ENCODE data around the gene WDR3. TPM values are rescaled to one million over a fixed set of nuclear protein-coding genes. Genes with fewer than 3 reads are reported as not detected.
A peak's percentile ranks its signal among the peaks of the same experiment; 100 is the strongest.

Gene WDR3
- total RNA-seq, 1 donor from 2014 or later = 29.7 TPM

DNA sequence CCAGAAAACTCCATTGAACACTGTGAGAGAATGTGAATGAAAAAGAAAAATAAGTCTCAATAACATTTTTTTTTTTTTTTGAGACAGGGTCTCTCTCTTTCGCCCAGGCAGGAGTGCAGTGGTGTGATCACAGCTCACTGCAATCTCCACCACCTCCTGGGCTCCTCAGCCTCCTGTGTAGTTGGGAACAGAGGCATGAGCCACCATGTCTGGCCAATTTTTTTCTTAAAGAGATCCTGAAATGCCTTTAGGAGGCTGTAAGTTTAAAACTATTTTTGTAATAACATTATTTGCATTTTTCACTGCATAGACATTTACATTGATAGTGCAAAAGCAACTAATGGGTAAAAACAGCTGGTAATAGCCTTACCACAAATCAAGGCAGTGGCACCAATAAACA is 35.5 kb upstream of the WDR3 start:
- TF ChIP-seq, protein P1, sequence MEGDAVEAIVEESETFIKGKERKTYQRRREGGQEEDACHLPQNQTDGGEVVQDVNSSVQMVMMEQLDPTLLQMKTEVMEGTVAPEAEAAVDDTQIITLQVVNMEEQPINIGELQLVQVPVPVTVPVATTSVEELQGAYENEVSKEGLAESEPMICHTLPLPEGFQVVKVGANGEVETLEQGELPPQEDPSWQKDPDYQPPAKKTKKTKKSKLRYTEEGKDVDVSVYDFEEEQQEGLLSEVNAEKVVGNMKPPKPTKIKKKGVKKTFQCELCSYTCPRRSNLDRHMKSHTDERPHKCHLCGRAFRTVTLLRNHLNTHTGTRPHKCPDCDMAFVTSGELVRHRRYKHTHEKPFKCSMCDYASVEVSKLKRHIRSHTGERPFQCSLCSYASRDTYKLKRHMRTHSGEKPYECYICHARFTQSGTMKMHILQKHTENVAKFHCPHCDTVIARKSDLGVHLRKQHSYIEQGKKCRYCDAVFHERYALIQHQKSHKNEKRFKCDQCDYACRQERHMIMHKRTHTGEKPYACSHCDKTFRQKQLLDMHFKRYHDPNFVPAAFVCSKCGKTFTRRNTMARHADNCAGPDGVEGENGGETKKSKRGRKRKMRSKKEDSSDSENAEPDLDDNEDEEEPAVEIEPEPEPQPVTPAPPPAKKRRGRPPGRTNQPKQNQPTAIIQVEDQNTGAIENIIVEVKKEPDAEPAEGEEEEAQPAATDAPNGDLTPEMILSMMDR (IDR thresholded peaks at IDR 0.05; ENCODE audit: unreplicated experiment) = no peak
- H3K27me3 Mint-ChIP-seq (ENCODE audit: low read depth) = no peaks in the 10 kb centered on the region
- H3K9me3 Mint-ChIP-seq = no peaks in the 10 kb centered on the region

DNA sequence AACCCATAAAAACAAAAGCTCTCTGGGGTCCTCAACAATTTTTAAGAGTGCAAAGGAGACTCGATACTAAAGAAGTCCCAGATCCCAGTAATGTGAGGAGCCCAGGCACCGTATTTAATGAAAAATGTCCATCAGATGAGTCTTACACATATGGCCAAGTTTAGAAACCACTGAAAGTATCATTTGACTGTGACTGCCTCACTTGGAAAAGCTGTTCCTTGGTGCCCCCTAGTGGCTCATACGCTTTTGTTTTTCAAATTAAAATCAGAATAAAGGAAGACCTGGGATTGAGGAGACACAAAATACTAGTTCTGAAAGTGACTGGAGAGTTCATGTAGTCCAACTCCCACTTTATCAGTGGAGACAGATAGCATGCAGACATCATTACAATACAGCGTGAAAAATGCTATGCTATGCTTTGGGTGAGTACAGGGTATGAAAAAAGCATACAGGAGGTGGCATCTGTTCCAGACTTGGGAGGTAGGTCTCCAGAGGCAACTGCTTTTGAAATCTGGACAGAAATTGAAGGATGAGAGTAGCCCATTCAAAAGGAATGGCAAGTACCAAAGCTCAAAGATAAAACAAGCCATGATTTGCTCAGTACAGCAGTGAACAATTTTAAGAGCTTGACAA is 33.9 kb upstream of the WDR3 start:
- no peak overlapping the region for H3K27ac Mint-ChIP-seq

More for the DNA sequence above, 35.5 kb upstream of the WDR3 start:
- H3K4me3 Mint-ChIP-seq = no peak overlapping the region
- H3K4me1 Mint-ChIP-seq = no peaks in the 10 kb centered on the region
- DNase-seq (ENCODE audit: low spot score in 2 of 2, unreplicated experiment in 2 of 2) = no peak
- peaks cover 7% of the 10 kb centered on the region for H3K36me3 Mint-ChIP-seq
- no peak overlapping the region for H3K27ac Mint-ChIP-seq

DNA sequence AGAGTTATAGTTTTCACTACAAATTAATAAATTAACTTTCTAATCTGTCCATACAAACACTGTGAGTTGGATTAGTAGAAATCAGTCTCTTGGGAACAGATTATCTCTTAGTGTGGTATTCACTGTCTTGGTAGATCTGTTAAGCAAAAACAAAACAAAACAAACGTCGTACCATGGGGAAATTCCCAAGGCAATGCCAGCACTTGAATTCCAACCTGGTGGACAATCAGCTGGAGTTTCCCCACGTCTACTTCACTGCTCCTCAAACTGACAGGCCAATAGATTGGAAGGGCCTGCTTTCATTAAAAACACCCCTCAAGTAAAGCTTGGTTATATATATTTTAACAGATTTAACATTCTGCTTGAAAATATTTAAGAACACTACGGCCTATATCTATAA is 32.0 kb upstream of the WDR3 start:
- Mint-ChIP-seq H3K27ac (no peak overlapping the region), H3K4me3 (no peak overlapping the region), H3K9me3 (peaks cover 8% of the 10 kb centered on the region), H3K36me3 (peaks cover 27% of the 10 kb centered on the region), H3K27me3 (ENCODE audit: low read depth) (no peaks in the 10 kb centered on the region), H3K4me1 (no peaks in the 10 kb centered on the region)
- no peak for DNase-seq (ENCODE audit: low spot score in 2 of 2, unreplicated experiment in 2 of 2)
- TF ChIP-seq, protein P1 (IDR thresholded peaks at IDR 0.05; ENCODE audit: unreplicated experiment) = no peak

More for the DNA sequence above, 33.9 kb upstream of the WDR3 start:
- H3K9me3 Mint-ChIP-seq = no peaks in the 10 kb centered on the region
- peak in 1 of 2 experiments; percentile 69 for DNase-seq (ENCODE audit: low spot score in 2 of 2, unreplicated experiment in 2 of 2)
- no peaks in the 10 kb centered on the region for H3K4me1 Mint-ChIP-seq
- no peaks in the 10 kb centered on the region for H3K27me3 Mint-ChIP-seq (ENCODE audit: low read depth)
- TF ChIP-seq, protein P1 (IDR thresholded peaks at IDR 0.05; ENCODE audit: unreplicated experiment) = peak; percentile 79
- H3K36me3 Mint-ChIP-seq = peaks cover 14% of the 10 kb centered on the region
- H3K4me3 Mint-ChIP-seq = no peak overlapping the region

DNA sequence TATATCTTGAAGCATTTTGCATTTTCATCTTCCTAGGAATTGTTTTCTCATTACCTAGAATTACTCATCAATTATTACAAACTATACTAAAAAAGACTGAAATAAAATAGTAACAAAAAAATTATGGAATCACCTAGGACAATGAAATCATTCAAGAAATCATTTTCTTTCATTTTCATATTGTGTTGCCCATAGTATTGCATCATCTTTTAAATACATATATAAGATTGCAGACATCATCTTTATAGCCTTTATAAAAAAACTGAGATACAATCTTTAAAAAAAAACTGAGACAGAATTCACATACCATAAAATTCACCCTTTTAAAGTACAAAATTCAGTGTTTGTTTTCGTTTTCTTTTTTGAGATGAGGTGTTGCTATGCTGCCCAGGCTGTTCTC is 29.7 kb upstream of the WDR3 start:
- Mint-ChIP-seq H3K27ac (no peak overlapping the region), H3K9me3 (peaks cover 8% of the 10 kb centered on the region), H3K27me3 (ENCODE audit: low read depth) (no peaks in the 10 kb centered on the region), H3K4me1 (no peaks in the 10 kb centered on the region), H3K4me3 (no peak overlapping the region), H3K36me3 (peaks cover 40% of the 10 kb centered on the region)
- no peak for DNase-seq (ENCODE audit: low spot score in 2 of 2, unreplicated experiment in 2 of 2)
- TF ChIP-seq, protein P1 (IDR thresholded peaks at IDR 0.05; ENCODE audit: unreplicated experiment) = no peak

DNA sequence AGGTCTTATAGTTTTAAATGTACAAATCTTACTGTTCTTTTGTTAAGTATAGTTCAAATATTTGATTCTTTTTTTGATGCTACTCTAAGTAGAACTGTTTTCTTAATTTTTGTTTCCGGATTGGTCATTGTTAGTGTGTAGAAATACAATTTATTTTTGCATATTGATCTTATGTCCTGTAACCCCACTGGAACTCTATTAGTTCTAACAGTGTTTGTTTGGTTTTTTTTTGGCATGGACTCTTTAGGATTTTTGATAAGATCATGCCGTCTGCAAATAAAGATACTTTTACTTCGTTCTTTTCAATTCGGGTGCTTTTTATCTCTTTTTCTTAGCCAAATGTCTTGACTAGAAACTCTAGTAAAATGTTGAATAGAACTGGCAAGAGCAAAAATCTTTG is 26.6 kb upstream of the WDR3 start:
- H3K36me3 Mint-ChIP-seq = peaks cover 47% of the 10 kb centered on the region
- peaks cover 8% of the 10 kb centered on the region for H3K9me3 Mint-ChIP-seq
- no peaks in the 10 kb centered on the region for H3K27me3 Mint-ChIP-seq (ENCODE audit: low read depth)
- no peaks in the 10 kb centered on the region for H3K4me1 Mint-ChIP-seq
- DNase-seq (ENCODE audit: low spot score in 2 of 2, unreplicated experiment in 2 of 2) = no peak
- no peak overlapping the region for H3K27ac Mint-ChIP-seq
- H3K4me3 Mint-ChIP-seq = no peak overlapping the region
- TF ChIP-seq, protein P1 (IDR thresholded peaks at IDR 0.05; ENCODE audit: unreplicated experiment) = no peak

Data from mesothelial cell of epicardium (in vitro differentiated cells).